AG04450 (cell line): ENCODE results near the gene ENKUR. TPM values are rescaled to one million over a fixed set of nuclear protein-coding genes. Genes with fewer than 3 reads are reported as not detected.

Experiments
- CTCF ChIA-PET: fragments of 300-600, 350-600 bp; formaldehyde crosslinking; extraction: SDS; loops from one replicate; lab custom pipeline; 2022; ENCODE audit warnings: antibody characterized with exemption, inconsistent platforms; lab: Charles Lee
- POLR2A ChIA-PET: fragments of 350-600 bp; formaldehyde crosslinking; extraction: SDS; loops from one replicate; lab custom pipeline; 2021; ENCODE audit warnings: antibody characterized with exemption, inconsistent platforms; lab: Yijun Ruan, JAX
- DNase-seq: peaks from one replicate; pipeline ENCODE4 v3.0.0-alpha.2; 2011; ENCODE audit warnings: low read depth, low spot score
- H3K27ac ChIP-seq: one replicate; pipeline ENCODE4 v1.5.1; 2012; ENCODE audit warnings: low read depth, low read length, control low read depth
- H3K27me3 ChIP-seq: one replicate; pipeline ENCODE4 v1.6.0; 2012; ENCODE audit warnings: low read length; ENCODE audit not compliant: control insufficient read depth, insufficient read depth
- H3K4me3 ChIP-seq: 2 replicates; pipeline ENCODE4 v1.5.1; 2011; ENCODE audit warnings: mild to moderate bottlenecking, low read depth, low read length, control low read depth
- H3K9me3 ChIP-seq: 2 replicates; pipeline ENCODE4 v1.5.1; 2012; ENCODE audit warnings: low read length; ENCODE audit not compliant: control insufficient read depth, insufficient read depth
- polyA plus RNA-seq: library from polyadenylated mRNA; depleted of rRNA; stranded (reverse); fragments of >200 nt; gene quantifications from 2 replicates; pipeline ENCODE4 v1.2.3, GENCODE V29; 2011
- TF ChIP-seq, protein P1 (sequence below): IDR thresholded peaks from 2 replicates; pipeline ENCODE4 v1.5.1; 2011; ENCODE audit warnings: low read depth, low read length, control low read depth, inconsistent platforms

The ENKUR gene
- polyA plus RNA-seq, 1 experiment = 0.11 TPM

DNA sequence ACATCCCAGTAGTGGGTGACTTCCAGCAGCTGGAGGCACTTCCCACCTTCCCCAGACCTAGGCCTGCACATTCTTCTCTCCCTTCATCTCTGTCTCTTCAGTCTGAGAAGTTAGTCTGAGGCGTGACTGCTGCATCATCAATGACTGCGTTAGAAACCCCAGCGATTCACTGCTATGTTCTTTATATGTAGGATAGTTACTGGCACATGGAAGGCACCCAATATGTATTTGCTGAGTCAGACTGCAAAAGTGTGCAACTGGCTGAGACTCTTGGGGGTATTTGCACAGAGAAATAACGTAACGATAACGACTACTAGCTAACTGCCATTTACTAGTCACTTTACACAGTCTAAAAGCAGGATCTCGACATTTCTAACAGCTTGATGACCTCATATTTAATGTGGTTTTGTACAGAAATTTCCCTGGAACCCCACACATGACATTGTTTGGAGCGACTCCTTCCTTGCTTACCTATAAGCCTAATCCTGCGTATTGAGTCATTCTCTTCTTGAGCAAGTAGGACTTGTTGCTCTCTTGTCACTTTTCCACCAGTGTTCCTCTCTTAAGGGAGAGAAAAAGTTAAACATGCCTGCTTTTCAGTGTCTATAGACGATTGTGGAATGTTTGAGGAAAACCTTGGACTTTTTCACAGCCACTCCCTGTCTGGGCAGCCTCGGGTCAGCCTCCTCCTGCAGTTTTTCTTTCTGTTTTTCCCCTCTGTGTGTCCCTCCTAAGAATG lies 45.9 kb upstream of the ENKUR start:
- no peak for DNase-seq
- Histone ChIP-seq H3K9me3 (no peaks in the 10 kb centered on the region), H3K27ac (no peak overlapping the region), H3K4me3 (no peak overlapping the region), H3K27me3 (no peaks in the 10 kb centered on the region)
- ChIA-PET POLR2A (no interaction called here), CTCF (no interaction called here)
- TF ChIP-seq, protein P1, sequence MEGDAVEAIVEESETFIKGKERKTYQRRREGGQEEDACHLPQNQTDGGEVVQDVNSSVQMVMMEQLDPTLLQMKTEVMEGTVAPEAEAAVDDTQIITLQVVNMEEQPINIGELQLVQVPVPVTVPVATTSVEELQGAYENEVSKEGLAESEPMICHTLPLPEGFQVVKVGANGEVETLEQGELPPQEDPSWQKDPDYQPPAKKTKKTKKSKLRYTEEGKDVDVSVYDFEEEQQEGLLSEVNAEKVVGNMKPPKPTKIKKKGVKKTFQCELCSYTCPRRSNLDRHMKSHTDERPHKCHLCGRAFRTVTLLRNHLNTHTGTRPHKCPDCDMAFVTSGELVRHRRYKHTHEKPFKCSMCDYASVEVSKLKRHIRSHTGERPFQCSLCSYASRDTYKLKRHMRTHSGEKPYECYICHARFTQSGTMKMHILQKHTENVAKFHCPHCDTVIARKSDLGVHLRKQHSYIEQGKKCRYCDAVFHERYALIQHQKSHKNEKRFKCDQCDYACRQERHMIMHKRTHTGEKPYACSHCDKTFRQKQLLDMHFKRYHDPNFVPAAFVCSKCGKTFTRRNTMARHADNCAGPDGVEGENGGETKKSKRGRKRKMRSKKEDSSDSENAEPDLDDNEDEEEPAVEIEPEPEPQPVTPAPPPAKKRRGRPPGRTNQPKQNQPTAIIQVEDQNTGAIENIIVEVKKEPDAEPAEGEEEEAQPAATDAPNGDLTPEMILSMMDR = no peak

DNA sequence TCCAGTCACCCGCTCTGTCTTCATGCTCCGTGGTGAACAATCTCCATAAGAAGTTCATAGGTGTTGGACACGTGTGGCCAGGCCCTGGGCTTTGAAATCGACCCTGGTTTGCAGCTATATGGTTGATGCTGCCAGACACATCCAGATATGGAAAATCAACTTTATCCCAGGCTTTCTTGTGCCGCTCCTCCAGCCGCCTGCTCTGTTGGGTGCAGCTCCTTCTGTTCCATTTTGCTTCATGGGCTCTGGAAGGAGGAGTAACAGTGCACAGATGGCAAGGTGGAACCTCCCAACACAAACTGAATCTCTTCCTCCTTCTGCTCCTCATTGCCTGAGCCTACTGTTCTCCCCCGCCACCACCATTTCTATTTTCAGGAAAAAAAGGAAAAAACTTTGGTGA lies 45.2 kb upstream of the ENKUR start:
- Histone ChIP-seq H3K27me3 (no peaks in the 10 kb centered on the region), H3K4me3 (no peak overlapping the region), H3K9me3 (no peaks in the 10 kb centered on the region), H3K27ac (no peak overlapping the region)
- ChIA-PET POLR2A (no interaction called here), CTCF (no interaction called here)
- TF ChIP-seq, protein P1 = no peak
- DNase-seq = no peak

DNA sequence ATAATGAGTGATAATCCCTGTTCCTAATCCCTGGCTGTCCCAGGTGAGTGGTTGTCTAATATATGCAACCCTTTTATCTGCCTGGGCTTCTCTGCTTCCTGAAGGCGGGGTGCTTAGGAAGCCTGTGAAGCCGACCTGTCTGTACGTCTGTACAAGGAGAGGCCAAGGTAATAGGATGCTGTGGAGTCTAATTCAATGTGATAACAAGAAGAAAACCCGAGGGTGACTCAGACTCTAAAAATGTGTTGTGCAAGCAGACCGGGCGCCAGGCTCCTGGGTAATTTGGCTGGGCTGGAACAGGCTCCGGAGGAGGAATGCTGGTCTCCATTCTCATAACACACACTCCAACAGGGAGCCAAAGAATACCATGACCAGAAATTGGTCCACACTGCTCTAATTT lies 44.0 kb upstream of the ENKUR start:
- Histone ChIP-seq H3K27ac (peak overlapping the region; percentile 21), H3K27me3 (no peaks in the 10 kb centered on the region), H3K9me3 (no peaks in the 10 kb centered on the region), H3K4me3 (no peak overlapping the region)
- TF ChIP-seq, protein P1 = no peak
- ChIA-PET POLR2A (no interaction called here), CTCF (no interaction called here)
- peak; percentile 52 for DNase-seq

DNA sequence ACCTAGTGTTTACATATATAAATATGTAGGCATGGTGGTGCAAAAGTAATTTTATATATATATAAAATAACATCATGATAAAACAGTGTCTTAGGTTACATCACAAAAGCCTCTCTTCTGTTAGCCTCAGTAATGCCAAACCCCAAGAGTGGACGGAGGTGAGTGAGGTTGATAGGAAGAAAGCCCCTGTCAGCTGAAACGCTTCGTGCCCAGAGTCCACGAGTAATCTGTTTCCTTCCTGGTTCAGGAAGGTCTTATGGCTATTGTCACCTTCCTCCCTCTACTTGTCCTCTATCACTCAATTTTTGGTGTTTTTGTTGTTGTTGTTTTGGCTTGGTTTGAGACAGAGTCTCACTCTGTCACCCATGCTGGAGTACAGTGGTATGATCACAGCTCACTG lies 41.9 kb upstream of the ENKUR start:
- Histone ChIP-seq H3K4me3 (no peak overlapping the region), H3K9me3 (no peaks in the 10 kb centered on the region), H3K27ac (no peak overlapping the region), H3K27me3 (no peaks in the 10 kb centered on the region)
- TF ChIP-seq, protein P1 = no peak
- POLR2A ChIA-PET = no interaction called here
- CTCF ChIA-PET = no interaction called here
- no peak for DNase-seq

DNA sequence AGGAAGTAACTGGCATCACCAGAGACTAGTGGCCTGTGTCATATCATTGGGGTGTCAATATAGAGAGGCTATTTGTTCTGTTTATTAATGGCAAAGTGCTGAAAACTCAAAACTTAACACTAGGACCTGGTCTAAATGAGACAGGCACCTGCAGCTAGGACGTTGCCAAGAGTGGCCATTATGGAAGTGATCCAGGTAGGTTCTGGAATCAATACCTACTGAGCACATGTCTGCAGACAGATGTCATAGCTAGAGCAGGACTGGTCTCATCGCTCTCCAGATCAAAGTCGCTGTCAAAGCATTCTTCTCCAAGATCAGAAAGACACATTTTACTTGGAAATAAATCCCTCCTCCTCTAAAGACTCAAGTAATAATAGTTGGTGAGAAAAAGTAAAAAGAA lies 40.8 kb upstream of the ENKUR start:
- Histone ChIP-seq H3K4me3 (no peak overlapping the region), H3K27ac (no peak overlapping the region), H3K27me3 (no peaks in the 10 kb centered on the region), H3K9me3 (no peaks in the 10 kb centered on the region)
- no peak for DNase-seq
- TF ChIP-seq, protein P1 = no peak
- CTCF ChIA-PET = interaction anchor here (0.7 to 1.2 kb wide), 2 partner anchors 11 to 25 kb away, joined by 3 to 4 read pairs; no protein-coding TSS in a partner anchor
- POLR2A ChIA-PET = no interaction called here
